NCI-H187 treated with DMSO at 0.1 percent for 48 hours (cell line): Measurements from ENCODE around the gene DPH1.

Experiments
- DNase-seq: peaks from one replicate; lab custom pipeline; 2025; lab: John Stamatoyannopoulos, UW

Gene DPH1

DNA sequence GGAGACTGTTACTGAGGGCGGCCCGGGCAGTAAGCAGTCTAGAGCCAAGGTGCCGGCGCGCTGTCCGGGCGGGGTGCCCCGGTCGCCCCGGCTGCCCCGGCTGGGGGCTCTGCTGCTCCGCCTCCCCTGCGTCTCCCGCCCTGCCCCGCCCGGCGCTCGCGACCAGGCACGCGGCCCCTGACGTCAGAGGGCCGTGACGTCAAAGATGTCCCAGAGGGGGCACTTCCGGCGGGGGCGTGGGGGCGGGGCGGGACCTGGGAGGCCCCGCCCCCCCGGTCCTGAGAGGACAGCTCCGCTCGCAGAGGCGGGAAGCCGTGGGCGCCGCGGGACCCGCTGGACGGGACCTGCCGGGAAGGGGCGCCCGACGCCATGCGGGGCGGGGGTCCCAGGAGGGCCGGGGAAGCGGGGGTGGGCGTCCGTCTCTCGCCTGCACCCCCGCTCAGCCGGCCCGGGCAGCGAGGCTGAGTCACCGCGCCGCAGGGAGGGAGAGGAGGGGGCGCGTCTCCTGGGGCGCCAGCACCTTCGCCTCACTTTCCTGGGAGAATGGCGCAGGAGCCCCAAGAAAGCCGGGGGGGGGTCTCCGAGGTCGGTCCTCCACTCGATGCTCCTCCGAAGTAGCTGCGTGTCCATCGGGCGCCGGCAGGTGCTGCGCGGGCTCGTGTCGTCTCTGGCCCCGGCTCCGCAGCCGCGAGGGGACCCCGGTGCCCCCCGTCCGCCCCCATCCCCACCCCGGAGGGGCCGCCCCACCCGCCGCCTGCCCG lies 20.5 kb downstream of the DPH1 start:
- no peak for DNase-seq

DNA sequence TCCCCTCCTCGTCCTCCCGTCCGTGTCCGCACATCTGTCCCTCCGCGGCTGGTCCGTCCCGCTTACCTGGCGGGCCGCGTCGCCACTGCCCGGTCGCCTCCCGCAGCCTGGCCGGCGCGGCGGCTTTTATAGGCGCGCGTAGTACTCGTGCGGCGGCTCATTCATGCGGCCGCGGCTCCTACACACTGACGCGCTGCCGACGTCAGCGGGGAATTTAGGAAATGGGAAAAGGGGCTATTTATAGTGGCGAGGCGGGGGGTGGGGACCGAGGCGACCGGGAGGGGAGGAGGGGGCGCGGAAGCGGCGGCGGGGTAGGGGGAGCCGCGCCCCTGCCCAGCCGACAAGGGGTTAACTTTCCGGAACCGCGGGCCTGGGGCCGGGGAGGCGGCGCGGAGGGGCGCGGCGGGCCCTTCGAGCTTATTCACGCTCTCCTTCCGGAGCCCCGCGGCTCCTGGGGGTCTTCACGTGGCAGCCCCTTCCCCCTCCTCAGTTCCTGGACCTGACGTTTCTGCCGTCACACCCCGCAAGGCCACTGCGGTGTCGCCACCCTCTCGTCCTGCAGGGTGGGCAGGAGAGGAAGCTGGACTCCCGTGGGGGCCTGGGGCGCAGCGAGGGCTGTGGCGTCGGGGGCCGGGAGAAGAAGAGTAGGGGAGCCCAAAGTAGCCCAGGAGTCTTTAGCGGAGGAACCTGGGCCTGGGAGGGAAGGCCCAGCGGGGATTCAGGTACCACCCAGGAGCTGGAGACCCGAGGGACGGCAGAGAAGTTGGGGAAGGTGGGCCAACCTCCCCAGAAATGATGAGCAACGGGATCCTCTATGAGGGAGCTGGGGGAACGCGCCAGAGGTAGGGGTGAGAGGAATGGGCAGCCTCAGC lies 21.3 kb downstream of the DPH1 start:
- no peak for DNase-seq

GRCh38 chr17:2051933-2052559 lies 22.1 kb downstream of the DPH1 start:
- no peak for DNase-seq

- no peak for DNase-seq
Observed at GRCh38 chr17:2053380-2054261, 23.7 kb downstream of the DPH1 start.

- no peak for DNase-seq
Observed at GRCh38 chr17:2054262-2054511, 24.2 kb downstream of the DPH1 start.

GRCh38 chr17:2054512-2055291 lies 24.7 kb downstream of the DPH1 start, which contains the start of gene HIC1:
TSS of gene HIC1 (plus strand) at chr17:2055103. CDS start at chr17:2056691, 1,588 bp downstream.
- no peak for DNase-seq

- no peak for DNase-seq
Observed at GRCh38 chr17:2055292-2056205, 25.6 kb downstream of the DPH1 start.

DNA sequence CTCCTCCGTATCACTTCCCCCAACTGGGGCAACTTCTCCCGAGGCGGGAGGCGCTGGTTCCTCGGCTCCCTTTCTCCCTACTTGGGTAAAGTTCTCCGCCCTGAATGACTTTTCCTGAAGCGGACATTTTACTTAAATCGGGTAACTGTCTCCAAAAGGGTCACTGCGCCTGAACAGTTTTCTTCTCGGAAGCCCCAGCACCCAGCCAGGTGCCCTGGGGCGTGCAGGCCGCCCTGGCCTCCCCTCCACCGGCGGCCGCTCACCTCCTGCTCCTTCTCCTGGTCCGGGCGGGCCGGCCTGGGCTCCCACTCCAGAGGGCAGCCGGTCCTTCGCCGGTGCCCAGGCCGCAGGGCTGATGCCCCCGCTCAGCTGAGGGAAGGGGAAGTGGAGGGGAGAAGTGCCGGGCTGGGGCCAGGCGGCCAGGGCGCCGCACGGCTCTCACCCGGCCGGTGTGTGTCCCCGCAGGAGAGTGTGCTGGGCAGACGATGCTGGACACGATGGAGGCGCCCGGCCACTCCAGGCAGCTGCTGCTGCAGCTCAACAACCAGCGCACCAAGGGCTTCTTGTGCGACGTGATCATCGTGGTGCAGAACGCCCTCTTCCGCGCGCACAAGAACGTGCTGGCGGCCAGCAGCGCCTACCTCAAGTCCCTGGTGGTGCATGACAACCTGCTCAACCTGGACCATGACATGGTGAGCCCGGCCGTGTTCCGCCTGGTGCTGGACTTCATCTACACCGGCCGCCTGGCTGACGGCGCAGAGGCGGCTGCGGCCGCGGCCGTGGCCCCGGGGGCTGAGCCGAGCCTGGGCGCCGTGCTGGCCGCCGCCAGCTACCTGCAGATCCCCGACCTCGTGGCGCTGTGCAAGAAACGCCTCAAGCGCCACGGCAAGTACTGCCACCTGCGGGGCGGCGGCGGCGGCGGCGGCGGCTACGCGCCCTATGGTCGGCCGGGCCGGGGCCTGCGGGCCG lies 26.5 kb downstream of the DPH1 start:
- DNase-seq: no peak

- DNase-seq: no peak
Observed at GRCh38 chr17:2057175-2057759, 27.3 kb downstream of the DPH1 start.

- DNase-seq: no peak
Observed at GRCh38 chr17:2057760-2058585, 28.0 kb downstream of the DPH1 start.

DNA sequence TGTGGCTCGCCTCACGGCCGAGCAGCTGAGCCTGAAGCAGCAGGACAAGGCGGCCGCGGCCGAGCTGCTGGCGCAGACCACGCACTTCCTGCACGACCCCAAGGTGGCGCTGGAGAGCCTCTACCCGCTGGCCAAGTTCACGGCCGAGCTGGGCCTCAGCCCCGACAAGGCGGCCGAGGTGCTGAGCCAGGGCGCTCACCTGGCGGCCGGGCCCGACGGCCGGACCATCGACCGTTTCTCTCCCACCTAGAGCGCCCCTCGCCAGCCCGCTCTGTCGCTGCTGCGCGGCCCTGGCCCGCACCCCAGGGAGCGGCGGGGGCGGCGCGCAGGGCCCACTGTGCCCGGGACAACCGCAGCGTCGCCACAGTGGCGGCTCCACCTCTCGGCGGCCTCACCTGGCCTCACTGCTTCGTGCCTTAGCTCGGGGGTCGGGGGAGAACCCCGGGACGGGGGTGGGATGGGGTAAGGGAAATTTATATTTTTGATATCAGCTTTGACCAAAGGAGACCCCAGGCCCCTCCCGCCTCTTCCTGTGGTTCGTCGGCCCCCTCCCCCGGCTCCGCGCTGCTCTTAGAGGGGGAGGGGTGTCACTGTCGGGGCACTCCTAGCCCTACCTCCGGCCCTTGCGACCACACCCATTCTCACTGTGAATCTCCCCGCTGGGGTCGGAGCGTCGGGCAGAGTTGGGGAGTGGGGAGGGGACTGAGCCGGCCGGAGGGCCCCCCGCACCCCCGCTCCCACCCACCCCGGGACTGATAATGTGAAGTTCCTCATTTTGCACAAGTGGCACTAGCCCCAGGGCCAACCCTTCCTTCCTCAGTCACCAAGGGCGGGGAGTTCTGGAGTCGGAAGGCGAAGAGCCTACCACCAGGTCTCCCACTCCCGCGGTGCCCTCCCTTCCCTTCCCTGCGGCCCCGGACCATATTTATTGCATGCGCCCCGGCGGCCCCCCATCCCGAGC lies 28.9 kb downstream of the DPH1 start:
- no peak for DNase-seq

- no peak for DNase-seq
Observed at GRCh38 chr17:2059547-2060384, 29.8 kb downstream of the DPH1 start.

DNA sequence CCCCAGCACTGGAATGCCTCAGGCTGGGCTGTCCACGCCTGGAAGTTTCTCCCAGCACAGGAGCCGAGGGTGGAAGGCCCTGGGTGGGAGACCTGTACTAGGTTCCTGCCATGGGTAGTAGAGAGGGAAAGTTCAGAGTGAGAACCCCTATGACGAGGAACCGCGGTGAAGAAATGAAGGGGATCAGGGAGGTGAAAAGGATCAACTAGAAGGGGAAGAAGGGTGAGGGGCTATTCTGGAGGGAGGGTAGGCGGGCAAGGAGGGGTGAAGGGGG lies 30.4 kb downstream of the DPH1 start:
- DNase-seq: no peak

DNA sequence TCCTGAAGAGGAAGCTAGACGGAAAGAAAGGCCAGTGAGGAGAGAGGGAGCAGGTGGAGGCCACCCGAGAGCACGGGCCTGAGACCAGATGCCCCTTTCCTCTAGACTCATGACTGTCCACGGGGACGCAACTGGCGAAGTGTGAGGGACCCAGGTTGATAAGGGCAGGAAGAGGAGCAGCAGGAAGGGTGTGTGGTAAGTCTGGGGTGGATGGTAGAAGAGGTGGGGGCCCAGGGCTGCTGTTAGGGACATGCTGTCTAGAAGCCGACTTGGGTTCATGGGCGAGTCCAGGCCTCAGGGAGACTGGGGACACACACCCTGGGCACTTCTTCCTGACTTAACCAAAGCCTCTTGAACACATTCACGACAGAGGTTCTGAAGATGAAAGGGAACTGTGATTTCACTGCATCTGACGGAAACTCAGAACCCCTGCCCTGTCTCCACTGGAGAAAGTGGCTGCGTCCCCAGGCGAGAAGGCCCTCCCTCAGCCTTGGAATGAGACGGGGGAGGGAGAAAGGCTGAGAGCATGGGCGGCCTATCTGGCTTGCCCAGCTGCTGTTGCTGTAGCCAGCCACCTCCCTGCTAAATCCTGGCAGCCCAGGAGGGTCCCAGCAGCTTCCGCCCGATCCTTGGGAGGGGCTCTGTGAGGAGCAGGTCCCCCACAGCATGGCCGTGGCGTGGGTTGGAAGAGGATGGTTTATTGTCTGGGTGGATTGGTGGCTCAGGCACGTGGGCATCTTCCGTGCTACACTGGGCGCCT lies 30.9 kb downstream of the DPH1 start:
- DNase-seq: no peak

GRCh38 chr17:2061441-2061958 lies 31.5 kb downstream of the DPH1 start:
- DNase-seq: no peak
